Measurements from ENCODE around the gene BEND6.
A peak's percentile ranks its signal among the peaks of the same experiment; 100 is the strongest.

Gene BEND6

DNA sequence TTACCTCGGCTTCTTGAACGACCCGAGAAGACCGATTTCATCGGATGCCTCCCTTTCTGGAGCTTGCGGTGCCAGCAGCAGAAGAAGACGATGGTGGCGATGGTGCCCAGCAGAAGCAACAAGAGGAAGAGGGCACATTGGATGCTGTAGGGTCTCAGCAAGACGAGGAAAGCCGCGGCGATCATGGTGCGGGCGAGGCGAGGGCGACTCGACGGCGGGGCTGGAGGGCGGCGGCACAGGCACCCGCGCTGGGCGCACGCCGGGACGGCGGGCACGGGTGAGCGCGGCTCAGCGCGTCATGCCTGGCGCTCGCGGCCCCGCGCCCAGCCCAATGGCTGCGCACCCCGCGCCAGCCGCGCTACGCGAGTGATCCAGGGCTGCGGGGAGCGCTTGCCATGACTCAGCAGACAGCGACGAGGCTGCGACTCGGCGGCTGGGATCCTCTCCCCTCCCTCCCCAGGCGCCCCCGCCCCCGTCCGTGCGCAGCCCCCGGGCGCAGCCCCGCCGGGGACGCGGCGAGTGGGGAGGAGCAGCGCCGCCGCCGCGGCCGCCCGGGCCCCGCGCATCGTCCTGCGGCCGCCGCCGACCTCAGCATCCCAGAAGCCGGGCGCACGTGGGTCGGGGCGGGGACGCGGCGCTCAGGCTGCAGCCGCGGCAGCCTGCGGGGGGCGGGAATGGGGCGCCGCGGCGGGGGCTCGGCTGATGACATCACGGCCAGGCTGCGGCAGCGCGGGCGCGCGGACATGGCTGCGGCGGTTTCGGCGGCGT is at the start of gene BEND6:
BEND6 (plus strand) TSS at position 705 of the 768 bp plus-strand sequence. CDS start 26,704 bp downstream, outside the sequence.
- intact Hi-C loops (cut with DNase I): loop anchor here (2.0 to 5.0 kb wide), 3 partner anchors 52 to 362 kb away; partner anchors contain the start of gene PRIM2
- DNase-seq: peak; percentile 48 to 94 (median 82)

DNA sequence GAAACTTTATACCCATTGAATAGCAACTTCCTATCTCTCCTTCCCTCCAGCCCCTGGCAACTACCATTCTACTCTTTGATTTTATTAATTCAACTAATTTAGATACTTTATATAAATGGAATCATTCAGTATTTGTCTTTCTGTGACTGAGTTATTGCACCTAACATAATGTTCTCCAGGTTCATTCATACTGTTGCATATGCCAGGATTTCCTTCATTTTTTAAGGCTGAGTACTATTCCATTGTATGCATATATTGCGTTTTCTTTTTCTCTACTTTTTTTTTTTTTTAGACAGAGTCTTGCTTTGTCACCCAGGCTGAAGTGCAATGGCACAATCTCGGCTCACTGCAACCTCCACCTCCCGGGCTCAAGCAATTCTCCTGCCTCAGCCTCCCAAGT is 49.5 kb upstream of the BEND6 start:
- intact Hi-C loops (cut with DNase I): loop anchor here (10.0 kb wide), 1 partner anchor 119 kb away; no protein-coding TSS in a partner anchor
- no peak for DNase-seq

DNA sequence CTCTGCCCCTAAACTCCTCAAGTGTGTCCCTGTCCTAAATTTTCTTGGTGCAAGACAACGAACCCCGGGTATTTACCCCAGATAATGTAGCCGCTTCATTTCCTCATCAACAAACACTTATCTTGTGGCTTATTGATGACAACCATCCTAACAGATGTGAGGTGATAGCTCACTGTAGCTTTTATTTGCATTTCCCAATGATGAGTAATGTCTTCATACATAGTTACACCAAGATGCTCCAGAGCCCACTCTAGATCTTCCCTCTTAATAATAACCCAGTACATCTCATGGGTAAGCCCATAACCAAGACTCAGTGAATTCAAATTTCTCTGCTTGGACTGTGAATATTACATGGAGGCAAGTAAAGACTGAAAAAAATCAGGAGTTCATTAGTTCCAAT is 48.2 kb upstream of the BEND6 start:
- intact Hi-C loops (cut with DNase I): loop anchor here (10.0 kb wide), 1 partner anchor 118 kb away; no protein-coding TSS in a partner anchor

GRCh38 chr6:56909115-56909907 is 45.6 kb upstream of the BEND6 start:
- intact Hi-C loops (cut with DNase I): loop anchor here (10.0 kb wide), 1 partner anchor 115 kb away; no protein-coding TSS in a partner anchor
- DNase-seq: no peak

More for the DNA sequence above, 48.2 kb upstream of the BEND6 start:
- DNase-seq: no peak

GRCh38 chr6:56911847-56912246 is 43.1 kb upstream of the BEND6 start:
- no peak for DNase-seq
- intact Hi-C loops (cut with DNase I): no loop called here

GRCh38 chr6:56913285-56914074 is 41.4 kb upstream of the BEND6 start:
- no peak for DNase-seq
- intact Hi-C loops (cut with DNase I): no loop called here

DNA sequence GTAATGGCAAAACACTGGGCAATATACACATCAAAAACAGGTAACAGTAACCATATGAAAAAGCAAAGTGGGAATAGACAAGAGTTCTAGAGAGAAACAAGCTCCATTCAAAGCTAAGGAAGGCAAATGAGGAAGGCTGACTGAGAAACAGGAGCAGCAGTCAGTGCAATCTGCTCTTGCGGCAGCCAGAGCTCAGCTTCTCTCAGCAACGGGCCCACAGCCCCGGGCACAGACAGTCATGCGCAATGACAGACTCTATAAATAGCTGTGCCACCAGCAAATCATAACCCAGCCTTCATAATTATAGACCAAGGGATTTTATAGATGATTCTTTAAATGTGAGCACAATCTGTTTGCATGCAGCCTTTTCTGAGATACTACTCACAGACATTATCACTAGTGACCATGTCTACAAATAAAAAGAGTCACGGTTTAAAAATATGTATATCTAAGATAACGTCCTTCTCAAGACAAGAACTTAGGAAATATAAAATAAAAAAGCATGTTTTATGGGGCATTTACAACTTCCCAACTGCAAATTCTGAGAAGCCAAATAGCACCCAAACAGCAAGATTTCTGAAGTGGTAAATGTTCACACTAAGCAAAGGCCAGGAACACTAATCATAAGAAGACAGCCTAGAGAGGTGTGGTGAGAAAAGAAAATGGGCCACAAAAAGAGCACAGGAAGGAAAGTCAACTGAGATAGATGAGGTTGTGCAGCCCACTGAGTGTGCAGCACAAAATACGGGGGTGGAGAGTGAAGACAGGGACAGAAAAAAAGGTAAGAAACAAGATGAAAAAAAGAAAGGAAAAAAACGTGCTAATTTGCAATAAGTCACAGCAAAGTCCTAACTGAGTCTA is 39.9 kb upstream of the BEND6 start:
- intact Hi-C loops (cut with DNase I): no loop called here
- DNase-seq: peak; percentile 52 to 92 (median 78)

DNA sequence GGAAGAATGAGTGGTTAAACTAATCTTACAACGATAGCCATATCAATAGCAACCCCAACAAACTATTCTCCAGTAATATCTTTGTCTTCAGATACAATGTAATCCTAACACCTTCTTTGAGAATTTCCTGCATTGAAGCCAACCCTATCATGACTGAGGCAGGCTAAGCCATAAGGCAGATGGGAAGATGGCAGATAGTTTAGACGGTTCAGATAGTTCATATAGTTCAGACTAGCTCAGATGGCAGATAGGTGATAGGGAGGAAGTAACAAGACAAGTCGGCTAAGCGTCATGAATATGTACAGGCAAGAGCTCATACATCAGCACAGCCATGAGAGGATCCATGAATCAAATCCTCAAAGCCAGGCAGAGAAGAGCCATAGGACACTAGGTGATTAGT is 39.1 kb upstream of the BEND6 start:
- no peak for DNase-seq
- intact Hi-C loops (cut with DNase I): no loop called here

DNA sequence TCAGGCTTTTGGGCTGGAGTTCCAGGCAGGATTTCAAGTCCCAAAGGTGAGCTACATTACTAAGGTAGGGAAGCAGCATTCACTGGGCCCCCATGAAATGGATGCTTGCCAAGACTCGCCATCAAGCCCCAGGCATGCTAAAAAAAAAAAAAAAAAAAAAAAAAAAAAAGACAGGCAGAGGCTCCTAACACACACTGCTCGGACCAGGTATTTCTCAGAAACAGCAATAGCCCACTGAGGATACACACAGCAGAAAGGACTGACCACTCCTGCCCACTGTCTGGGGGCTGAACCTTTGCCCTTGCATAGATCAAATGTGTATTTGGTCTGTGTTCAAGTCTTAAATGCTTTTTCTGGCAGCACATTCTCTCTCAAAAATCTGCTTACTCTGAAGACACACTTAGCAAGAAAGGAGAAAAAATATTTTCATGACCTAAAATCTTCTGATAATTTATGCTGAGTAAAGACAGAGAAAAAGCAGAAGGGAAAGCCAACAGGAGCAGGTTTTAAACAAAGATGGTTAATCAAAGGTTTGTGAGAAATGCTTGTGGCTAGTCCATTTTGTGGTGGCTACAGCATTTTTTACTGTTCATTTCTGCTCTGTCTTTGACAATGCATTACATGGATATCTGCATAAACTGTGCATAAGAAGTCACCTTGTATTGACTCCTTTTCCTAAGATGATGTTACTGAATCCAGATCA is 37.9 kb upstream of the BEND6 start:
- no peak for DNase-seq
- intact Hi-C loops (cut with DNase I): no loop called here

GRCh38 chr6:56922645-56923044 is 32.3 kb upstream of the BEND6 start:
- no peak for DNase-seq
- intact Hi-C loops (cut with DNase I): no loop called here

DNA sequence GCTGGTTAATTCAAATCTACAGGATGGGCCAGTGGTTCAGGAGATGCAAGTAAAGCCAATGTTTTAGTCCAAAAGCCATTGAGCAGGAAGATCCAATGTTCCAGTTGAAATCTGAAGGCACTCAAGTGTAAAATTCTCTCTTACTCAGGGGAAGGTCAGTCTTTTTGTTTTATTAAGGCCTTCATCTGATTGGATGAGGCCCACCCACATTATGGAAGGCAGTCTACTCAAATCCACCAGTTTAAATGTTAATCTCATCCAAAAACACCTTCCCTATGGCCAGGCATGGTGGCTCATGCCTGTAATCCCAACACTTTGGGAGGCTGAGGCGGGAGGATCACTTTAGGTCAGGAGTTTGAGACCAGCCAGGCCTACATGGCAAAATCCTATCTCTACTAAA is 31.3 kb upstream of the BEND6 start:
- no peak for DNase-seq
- intact Hi-C loops (cut with DNase I): no loop called here

DNA sequence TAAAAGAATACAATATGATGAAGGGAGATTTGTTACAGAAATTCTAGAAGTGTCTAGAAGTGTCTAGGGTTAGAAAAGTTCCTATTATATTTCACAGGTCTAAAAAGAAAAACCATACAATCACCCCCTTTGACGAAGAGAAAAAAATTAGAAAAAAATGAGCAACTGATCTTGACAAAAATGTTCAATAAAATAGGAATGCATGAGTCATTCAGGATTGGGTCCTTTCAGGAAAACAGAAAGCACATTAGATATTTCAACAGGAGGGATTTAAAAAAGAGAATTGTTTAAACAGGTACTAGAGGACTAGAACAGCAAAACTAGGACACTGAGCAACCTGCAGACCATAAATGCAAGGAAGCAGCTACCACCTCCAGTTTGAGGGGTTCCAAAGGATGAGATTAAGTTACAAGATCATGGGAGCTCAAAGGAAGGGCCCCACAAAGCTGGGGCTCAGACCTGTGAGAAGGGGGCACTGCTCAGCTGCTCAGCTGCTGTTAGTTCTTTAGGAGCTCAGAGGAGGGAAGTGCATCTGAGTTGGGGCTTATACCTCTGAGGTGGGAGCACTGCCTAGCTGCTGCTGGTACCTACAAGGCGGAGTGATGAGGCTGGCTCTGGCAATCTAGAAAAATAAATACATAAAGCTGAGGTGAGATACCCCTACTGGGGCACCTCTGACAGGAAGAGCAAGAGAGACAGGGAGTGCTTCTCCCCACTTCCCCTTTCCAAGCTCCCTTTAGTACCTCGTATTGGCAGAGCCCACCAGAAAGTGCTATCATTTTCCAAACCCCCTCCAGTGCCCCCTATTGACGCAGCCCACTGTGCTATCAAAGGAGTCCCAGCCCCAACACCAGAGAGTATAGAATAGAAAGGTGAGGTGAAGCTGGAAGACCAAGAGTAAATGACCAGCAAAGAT is 27.1 kb upstream of the BEND6 start:
- DNase-seq: no peak
- intact Hi-C loops (cut with DNase I): no loop called here

DNA sequence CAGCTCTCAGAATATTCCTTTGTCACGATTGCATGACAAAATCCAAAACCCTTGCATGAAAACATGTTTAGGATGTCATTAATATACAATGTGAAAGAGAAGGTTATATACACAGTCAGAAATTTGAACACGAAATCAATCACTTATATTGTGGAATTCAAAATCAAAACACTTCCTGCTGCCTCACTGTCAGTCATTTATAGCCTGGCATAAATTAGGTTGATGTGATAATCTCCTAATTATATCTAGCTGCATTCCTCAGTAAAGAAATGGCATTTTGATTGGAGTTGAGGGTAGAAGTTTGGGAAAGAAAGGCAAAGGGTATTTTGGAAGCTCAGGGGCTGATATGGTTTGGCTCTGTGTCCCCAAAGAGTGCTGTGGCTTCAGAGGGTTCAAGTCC is 24.1 kb upstream of the BEND6 start:
- no peak for DNase-seq
- intact Hi-C loops (cut with DNase I): no loop called here

- DNase-seq: no peak
- intact Hi-C loops (cut with DNase I): no loop called here
These were observed 21.9 kb upstream of the BEND6 start for GRCh38 chr6:56932910-56933477.

DNA sequence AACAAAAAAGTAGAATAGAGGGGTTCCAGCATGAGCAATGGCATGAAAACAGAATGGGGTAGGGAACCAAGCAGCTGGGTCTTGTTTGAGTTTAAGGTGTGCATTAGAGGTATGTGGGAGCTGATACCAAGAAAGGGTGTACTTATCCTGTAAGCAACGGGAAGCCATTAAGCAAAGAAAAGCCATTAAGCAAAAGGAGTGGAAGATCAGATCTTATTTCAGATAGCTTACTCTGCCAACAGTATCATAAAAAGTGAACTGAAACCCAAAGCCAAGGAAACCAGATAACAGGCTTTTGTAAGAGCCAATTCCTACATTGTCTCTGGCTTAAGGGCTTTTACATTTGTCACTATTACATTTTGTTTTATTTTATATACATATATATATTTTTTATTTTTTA is 21.3 kb upstream of the BEND6 start:
- intact Hi-C loops (cut with DNase I): no loop called here
- DNase-seq: no peak

DNA sequence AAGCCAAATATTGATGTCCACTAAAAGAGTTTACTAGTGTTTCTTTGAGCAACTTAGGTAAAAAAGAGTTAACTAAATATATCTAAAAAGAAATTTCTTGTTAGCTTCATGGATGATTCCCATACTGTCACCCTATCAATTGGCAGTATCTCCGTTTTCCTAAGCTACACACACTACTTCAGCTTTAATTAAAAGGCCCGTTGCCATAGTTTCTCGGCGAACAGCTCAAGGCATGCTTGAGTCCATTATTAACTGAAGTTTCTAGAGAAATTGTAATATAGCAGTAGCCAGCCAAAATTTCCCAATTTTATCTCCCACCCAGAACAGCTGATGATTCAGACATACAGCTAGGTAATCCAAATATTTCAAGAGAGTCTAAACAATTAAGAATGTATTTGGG is 20.0 kb upstream of the BEND6 start:
- intact Hi-C loops (cut with DNase I): no loop called here
- no peak for DNase-seq

GRCh38 chr6:56936466-56936865 is 18.4 kb upstream of the BEND6 start:
- no peak for DNase-seq
- intact Hi-C loops (cut with DNase I): no loop called here
